T-helper 22 cell (primary cell): ENCODE measurements around the gene SIGMAR1.
A peak's percentile ranks its signal among the peaks of the same experiment; 100 is the strongest.

Experiments used
- DNase-seq: peaks from one replicate; pipeline ENCODE4 v3.0.0-alpha.2; 2020; ENCODE audit warnings: low read depth

Gene SIGMAR1

DNA sequence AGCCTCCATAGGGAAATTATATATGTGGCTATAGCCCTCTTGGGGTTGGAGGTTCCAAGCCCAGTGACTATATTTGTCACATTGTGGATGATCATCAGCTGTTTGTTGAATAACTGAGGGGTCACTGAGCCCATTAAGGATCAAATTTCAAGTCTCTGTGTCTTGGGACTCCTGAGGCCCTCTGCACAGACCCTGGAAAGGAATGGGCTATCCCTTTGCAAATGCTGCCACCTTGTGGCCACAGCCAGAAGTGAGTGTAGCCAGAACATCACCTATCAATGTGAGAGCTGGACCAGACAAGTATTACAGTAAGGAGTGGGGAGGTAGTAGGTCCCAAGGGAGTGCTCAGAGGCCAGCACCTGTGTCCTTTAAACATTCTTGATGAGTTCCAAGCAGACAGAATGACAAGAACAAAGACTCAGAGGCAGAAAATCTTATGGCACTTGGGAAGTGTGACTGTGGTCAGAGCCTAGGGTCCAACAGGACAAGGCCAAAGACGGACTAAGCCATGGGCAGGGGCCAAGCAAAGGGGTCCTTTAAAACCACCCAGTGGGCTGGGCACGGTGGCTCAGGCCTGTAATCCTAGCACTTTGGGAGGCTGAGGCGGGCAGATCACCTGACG is 33.9 kb downstream of the SIGMAR1 start:
- DNase-seq: peak; percentile 43

DNA sequence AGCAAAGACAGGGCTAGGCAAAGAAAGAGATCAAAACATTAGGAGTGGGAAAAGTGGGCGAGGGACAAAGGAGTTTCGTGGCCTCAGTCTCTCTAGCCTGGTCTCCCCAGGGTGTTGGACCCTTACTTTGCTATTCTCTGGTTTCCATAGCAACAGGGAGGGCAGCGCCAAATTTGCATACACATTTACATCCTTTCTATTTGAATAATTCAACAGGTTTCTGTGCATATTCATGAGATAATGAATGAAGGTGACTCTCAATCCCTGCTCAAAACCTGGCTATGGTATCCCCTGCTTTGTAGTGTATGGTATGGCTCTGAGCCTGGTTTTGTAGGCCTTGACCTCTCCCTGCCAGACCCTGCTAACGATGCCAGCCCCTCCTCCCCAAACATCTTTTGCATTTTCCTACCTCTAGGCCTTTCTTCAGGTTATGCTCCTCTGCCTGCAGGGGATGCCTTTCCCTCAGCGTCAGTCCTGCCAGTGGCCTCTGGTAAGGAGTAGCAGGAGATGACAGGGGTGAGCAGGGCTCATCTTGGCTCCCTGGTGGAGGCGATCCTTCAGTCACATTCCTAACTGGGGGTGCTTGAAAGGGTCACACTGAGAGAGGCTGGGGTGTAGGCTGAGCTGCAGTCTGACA is 35.5 kb downstream of the SIGMAR1 start:
- no peak for DNase-seq

DNA sequence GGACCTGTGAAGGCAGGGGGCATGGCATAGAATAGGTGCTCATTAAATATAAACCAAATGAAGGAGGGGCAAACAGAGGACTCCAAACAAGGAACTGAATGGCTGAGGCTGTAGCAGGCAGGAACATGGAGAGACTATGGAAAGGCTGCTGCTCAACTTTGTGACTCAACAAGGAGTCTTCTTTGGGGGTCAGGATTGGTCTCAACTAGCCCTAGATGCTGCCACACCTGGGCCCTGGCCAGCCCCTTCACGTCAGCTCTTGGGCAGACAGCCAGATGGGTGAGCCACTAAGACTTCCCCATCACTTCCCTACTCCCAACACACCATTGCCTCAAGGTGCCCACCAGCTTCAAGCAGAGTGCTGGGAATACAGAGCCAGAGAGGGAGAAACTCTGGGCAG is 36.7 kb downstream of the SIGMAR1 start:
- no peak for DNase-seq

DNA sequence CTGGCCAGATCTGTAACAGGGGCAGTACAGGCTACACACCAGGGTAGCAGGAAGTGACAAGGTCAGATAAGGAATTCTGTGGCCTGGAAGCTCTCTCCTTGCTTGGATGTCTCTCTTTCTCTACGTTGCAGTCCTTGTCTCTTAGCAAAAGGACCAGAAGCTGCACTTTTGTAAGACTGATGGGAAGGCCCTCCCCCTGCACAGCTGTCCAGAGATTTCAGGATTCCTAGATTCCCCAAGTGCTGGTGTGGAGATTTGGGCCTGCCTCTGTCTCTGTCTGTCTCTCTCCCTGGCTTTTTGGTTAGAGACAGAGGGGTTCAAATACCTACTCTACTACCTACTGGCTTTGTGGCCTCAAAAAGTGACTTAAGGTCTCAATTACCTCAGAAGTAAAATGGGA is 38.0 kb downstream of the SIGMAR1 start:
- DNase-seq: no peak

DNA sequence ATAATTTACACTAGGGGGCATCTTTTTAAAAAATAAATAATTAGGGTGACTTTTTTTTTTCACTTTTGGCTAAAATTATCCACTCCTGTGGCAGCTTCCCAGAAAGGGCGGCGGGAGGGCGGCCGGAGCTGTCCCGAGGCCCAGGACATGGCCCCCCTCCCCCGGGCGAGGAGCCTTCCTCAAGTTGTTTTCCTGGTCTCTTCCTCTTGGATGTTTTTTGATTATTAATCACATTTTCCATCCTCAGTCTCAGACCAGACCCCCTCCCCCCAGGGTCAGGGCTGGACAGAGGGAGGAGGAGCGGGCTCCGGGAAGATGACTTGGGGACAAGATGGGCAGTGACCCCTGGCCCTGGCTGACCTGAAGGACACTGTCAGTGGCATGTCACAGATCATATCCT is 43.4 kb downstream of the SIGMAR1 start:
- no peak for DNase-seq

DNA sequence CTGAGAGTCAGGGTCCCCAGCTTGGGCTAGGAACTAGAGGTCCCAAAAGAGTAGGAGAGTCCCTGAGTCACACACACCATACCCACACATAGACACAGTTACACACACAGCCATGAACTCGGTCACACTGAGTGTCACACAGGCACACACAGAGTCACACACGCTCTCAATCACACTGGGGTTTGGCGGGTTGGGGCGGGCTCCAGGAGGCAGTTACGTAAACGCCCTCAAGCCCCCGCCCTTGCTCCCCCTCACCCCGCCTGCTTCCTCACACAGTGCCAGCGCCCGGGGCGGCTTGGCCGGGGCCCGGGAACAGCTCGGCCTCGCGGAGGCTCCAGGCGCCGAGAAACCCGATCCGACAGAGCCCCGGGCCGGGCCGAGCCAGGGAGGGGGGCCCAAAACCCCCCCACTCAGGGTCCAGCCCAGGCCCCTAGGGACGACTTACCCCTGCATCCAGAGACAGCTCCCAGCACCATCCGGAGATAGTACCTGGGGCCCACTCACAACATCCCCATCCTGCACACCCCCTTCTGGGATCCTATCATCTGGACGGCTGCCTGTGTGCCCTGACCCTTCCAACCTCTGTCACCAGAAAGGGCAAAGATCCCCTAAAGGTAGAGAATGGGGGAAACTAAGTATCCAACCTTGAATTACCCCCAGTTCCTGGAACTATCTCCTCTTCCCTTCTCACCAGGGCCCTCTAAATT is 44.5 kb downstream of the SIGMAR1 start:
- DNase-seq: no peak

DNA sequence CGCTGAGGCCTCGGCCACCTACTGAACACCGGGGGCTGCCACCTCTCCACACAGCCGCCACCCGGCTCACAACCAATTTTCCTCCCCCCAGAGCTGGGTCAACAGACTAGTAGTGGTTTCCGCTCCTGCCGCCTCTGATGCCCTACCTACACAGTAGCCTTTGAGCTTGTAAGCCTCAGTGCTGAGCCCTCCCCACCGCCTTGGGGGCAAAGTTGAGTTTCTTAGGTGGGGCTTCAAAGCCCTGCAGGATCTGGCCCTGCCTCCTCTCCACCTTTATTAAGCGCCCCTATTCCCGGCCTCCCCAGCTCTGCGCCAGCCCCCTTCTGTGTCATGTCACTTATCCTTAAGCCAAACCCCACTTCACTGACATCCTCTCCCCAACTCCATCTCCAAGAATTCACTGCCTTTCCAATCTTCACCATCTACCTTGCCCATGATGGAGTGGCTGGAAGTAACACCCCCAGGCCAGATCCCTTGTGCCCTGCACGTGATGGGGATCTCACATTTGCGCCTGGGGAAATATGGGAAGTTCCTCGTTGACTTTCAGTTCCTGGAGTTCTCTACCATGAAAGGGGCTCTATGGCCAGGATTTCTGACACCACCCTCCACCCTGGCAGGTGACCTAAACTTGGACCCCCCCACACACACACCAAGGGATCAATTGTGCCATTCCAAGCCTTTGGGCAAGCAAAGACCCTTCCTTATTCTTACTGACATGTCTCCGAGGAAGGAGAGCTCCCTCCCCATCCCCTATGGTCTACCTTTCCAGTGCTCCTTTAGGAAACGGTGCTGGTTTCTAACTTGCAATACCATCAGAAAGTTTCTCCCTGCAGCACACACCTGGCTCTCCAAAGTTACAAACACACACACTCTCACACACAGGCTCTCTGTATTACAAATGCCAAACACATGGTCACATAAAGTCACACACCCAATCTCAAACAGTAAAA is 45.4 kb downstream of the SIGMAR1 start:
- no peak for DNase-seq

DNA sequence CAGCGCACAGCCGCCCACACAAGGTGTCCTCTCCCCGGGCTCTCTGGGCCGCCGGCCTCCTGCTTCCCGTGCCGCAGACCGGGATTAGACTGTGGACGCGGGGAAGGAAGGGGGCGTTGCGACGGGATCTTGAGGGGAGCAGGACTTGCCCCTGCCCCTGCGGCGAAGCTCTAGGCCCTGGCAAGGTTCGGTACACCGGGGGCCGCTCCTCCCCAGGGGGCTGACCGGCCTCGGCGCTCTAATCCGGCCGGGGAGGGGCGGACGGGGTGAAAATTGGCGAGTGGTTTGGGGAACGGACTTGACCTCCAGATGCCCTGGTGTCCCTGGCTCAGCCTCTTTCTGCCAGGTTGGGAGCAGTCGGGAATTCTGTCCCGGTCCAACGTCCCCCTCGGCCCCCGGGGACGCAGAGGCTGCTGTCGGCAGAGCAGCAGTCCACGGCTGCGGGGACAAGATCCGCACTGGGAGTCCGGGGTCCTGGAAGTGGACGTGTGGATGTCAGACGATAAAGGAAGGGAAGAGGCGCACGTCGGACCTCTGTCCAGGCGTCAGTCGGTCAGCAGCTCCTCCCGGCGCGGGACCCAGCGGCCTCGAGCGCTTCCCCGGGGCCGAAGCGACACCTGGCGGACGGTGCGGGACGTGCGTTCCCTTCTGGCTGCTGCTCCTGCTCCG is 46.2 kb downstream of the SIGMAR1 start:
- peak; percentile 36 for DNase-seq

DNA sequence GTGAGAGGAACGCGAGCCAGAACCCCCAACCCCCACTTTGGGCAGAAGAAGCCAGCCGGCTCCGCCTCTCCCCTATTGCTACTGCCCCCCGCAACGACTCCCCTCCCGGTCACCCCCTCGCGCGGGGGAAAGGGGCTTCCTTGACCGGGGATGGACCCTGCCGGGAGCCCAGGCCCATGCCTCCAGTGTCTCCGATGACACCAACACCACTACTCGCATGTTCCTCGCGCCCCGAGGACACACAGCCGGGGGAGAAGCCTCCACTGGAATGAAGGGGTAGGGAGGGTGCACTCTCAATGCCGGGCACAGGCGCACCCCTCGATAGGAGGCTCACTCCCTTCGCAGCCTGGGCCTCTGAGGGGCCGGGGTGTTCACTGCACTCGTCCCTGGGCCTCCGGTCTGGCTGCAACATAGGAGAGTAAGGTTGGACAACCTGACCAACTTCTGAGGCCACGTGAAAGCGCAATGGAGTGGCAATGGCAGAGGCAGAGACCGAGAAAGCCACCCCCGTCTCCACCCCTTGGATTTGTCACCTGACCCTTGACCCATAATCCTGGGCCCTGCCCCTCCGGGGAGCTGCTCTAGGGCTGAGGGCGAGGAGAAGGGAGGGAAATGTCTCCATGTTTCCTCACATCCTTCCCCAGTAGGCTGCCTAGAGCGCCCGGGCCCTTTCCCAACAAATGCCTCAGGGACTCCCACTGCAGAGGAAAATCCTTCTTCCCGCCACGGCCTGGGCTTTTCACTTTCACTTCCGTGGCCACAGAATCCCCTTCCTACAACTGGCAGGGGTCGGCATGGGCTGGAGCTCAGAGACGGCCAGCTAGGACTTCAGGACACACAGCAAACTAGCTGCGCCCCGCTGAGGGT is 47.0 kb downstream of the SIGMAR1 start:
- no peak for DNase-seq

DNA sequence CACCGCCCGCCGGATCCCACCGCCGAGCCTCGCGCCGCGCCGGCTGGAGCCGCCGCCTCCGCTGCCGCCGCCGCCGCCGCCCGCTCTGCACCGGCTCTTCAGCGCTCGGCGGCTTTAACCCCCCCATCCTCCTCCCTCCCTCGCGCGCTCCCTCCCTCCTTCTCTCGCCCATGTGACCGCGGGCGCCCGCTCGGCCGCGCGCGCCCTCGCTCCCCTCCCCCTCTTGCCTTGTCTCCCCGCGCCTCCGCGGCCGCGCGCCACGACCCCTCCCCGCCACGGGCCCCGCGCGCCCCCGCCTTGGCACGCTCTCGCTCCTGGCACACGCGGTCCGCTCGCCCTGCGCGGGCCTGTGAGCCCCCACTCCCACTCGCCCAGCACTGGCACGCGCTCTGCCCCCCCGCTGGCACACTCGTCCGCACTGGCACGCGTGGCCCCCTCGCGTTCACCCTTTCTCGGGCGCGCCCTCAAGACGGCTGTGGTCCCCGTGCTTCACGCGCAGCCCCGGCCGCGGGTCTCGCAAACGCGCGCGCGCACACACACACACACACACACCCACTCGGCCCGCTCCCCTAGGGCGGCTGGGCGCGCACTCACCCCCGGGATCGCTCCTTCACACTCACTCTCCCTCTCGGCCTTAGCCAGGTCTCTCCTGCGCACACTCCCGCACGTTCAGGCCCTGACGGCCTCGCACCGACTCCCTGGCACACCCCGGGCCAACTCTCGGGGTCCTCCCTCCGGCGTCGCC is 47.8 kb downstream of the SIGMAR1 start, which contains the start of gene CNTFR:
Gene CNTFR, minus strand, starts transcription at position 89 of the 745 bp plus-strand sequence. CDS start 20,743 bp downstream, outside the sequence.
- no peak for DNase-seq

DNA sequence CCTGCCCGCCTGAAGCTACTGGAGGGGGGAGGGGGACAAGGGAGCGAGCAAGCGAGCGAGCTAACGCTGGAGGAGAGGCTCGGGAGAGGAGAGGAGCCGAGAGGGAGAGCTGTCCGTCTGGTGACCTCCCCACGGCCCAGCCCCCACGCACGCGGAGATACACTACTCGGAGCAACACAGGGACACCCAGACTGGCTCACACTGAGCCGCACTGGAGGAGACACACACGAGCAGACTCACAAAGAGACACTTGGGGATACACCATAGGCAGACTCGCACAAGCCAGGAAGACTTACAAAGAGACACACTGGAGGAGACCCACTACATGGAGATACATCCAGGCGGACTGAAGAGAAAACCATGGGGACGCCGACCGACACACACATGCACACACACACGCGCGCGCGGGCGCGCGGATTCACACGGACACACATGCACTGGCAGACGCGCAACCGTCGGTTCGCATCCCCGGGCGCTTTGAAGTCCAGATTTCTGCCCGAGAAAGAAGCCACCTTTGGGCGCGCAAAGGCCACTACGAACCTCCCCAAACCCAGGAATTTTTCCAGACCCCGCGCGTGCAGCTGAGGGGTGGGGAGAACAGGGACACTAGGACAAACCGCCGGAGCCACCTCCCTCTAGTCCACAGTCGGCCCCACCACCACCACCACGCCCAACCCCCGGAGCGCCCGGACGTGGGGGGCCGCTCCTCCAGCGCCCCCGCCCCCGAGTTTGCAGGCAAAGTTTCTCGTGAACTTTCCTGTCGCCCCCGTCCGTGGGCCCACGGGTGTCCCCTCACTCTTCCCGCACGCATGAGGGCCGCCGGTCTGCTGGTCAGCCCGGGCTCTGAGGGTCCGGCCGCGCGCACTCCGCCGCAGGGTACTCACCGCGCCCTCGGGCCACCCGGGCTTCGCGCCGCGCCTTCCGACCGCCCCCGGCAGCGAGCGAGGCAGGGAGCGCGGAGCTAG is 48.6 kb downstream of the SIGMAR1 start:
- DNase-seq: no peak

DNA sequence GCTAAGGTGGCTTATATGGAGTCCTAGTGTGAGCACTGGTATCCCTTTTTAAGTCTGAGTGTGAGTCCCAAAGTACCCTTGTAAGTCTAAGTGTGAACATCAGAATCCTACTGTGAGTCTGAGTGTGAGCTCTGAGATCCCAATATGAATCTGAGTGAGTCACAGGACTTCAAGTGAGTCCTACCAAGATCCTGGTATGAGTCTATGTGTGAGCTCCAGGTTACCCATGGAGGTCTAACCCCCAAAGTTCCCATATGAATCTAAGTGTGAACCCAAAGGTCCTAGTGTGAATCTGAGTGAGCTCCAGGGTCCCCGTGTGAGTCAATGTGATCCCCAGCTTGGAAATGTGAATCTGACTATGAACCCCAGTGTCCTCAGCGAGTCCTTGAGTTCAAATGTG is 50.3 kb downstream of the SIGMAR1 start:
- DNase-seq: no peak

DNA sequence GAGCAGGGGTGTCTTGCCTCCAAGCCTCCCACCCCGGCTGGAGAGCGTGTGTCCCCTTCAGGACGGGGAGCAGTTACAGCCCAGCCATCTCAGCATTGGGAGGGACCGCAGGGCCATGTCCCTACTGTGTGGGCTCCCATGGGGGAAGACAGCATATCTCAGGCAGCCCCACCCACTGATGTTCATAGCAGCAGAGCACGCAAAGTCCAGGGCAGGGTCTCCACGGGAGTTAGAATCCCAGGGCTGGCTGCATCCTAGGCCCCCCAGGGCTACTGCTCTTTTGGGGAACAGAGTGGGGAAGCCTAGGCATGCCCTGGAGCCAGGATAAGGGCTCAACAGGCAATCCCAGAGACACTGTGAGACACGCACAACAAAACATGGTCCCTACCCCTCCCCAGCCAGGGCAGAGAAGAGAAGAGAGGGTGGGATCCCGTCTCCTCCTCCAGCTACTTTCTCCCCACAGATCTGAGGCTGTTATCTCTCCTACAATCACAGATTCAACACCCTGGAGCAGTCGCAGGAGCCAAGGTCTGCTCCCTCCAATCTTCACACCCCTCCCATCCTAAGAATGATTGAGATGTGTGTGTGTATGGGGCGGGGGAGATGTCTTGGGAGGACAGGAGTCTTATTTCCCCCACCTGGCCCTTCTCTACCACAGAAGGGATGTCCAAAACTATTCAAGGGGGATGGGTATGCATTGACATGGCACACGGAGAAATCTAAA is 51.5 kb downstream of the SIGMAR1 start:
- DNase-seq: no peak

DNA sequence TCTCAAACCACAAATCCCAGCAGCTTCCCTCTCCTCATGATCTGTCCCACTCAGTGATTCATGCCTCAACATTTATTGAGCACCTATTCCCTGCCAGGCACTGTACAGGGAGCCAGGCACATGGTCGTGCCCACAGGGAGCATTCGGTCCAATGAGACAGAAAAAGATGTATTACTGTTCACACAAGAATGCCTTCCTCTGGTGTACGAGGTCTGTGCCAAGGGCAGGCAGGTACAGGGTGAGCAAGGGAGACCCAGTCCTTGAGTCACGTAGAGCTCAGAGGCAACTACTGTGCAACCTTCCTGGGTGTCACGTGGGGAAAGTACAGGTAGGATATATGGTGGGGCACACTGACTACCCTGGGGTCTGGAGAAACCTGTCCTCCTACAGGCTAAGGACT is 52.6 kb downstream of the SIGMAR1 start:
- DNase-seq: no peak
